Left lung (tissue), 10 donors: Measurements from ENCODE around the gene MAP3K5. TPM values are rescaled to one million over a fixed set of nuclear protein-coding genes. Genes with fewer than 3 reads are reported as not detected.

Source experiments
- ATAC-seq: fragments of 200-7000 bp; cut with Tn5 transposase; one replicate; pipeline ENCODE4 v1.9.1; 2020; ENCODE audit warnings: moderate library complexity
- DNase-seq, 4 donors: peaks; one replicate each; pipeline ENCODE4 v3.0.0-alpha.2; 2013 to 2020
- H3K27ac ChIP-seq, 2 donors: fragments of 200-600 bp; sonication (generic) in 1 of 2; one replicate each; pipeline versions ENCODE4 v1.5.0 to v1.8.0; 2020 to 2021
- H3K27me3 ChIP-seq, 2 donors: fragments of 200-600 bp; sonication (generic) in 1 of 2; one replicate each; pipeline versions ENCODE4 v1.5.0 to v1.8.0; 2020 to 2021
- H3K36me3 ChIP-seq, 2 donors: fragments of 200-600 bp; sonication (generic) in 1 of 2; one replicate each; pipeline versions ENCODE4 v1.5.0 to v1.8.0; 2020 to 2021
- H3K4me1 ChIP-seq, 2 donors: fragments of 200-600 bp; one replicate each; pipeline ENCODE4 v1.8.0; 2021
- H3K4me3 ChIP-seq, 2 donors: fragments of 200-600 bp; sonication (generic) in 1 of 2; one replicate each; pipeline versions ENCODE4 v1.5.0 to v1.8.0; 2020 to 2021; ENCODE audit warnings: mild to moderate bottlenecking in 1 of 2
- H3K9me3 ChIP-seq, 2 donors: fragments of 200-600 bp; sonication (generic) in 1 of 2; one replicate each; pipeline versions ENCODE4 v1.5.0 to v1.8.0; 2020 to 2021
- CTCF ChIP-seq, 2 donors: fragments of 200-600 bp; sonication (generic) in 1 of 2; IDR thresholded peaks; one replicate each; pipeline versions ENCODE4 v1.5.0 to v1.8.0; 2021; ENCODE audit warnings: antibody characterized with exemption in 2 of 2
- intact Hi-C, 2 donors: fragments of 100-400 bp; cut with DNase I; formaldehyde crosslinking; loops; one replicate each; pipeline versions ENCODE4 v1.11.2 to v1.14.2; 2022
- polyA plus RNA-seq, 6 donors: library from polyadenylated mRNA; unstranded; fragments of 120-200 nt; gene quantifications; one replicate each; pipeline ENCODE4 v1.2.1, GENCODE V29; 2013; ENCODE audit not compliant: insufficient read length in 6 of 6
- total RNA-seq, 2 donors: library from RNA; stranded (reverse); fragmentation: NEBNext Ultra II Directional; extraction: Animal tissue kit (Norgen Biotek cat#: 25700); gene quantifications; one replicate each; pipeline ENCODE4 v1.2.1, GENCODE V29; 2021
- donor health status: DM: no; HTN: yes; CAD: no.
- donor health status: DM: no; HTN: no; CAD: no.

MAP3K5 gene
- total and polyA plus RNA-seq, 8 donors = 6.3 to 27.7 (median 7.2) TPM

- no peak for TF ChIP-seq CTCF (IDR thresholded peaks at IDR 0.05)
- ATAC-seq (no peak), DNase-seq (no peak)
- Histone ChIP-seq H3K4me3 (no peak overlapping the region), H3K36me3 (peaks cover 0 to 25% of the 10 kb centered on the region in 2 donors), H3K4me1 (peaks cover 11 to 46% of the 10 kb centered on the region in 2 donors), H3K27ac (peak overlapping the region in 1 of 2 donors; percentile 77), H3K9me3 (no peaks in the 10 kb centered on the region), H3K27me3 (no peaks in the 10 kb centered on the region)
- intact Hi-C loops = no loop called here
Measured at GRCh38 chr6:136611133-136611532, 181.1 kb downstream of the MAP3K5 start.

DNA sequence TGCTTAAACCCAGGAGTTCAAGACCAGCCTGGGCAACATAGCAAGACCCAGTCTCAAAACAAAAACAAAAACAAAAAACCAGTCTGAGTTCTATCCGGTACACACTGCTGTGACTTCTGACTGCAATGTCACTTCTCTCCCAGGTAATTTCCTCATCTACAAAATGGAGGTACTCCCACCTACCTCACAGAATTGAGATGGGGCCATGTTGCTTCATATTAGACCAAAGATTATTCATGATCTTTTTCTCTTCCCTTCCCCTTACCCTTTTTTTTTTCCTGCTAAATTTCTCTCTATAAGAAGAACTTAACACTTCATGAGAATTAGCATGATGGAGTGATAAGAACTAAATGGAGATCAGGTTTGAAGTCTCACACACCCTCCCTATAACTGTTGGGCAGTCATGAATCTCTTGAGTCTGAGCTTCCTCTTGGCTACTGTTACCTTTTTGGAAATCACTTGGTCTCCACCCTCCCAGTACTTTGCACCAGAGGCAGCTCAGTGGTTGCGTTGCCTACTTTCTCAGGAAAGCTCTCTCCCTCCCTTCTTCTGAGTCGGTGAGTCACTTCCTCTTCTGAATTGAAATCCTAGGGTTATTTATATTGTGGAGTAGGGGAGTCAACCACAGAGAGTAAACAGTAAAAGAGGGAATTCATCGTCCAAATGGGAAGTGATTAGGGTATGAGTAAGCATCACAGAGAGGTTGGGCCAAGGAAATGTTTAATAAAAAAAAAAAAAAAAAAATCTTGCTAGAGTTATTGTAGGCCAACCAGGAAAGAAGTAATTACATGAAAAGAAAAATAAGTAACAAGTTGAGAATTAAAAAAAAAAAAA is 182.2 kb downstream of the MAP3K5 start:
- Histone ChIP-seq H3K36me3 (peaks cover 0 to 30% of the 10 kb centered on the region in 2 donors), H3K27ac (peak overlapping the region; percentile 60 to 77), H3K4me3 (no peak overlapping the region), H3K27me3 (no peaks in the 10 kb centered on the region), H3K9me3 (no peaks in the 10 kb centered on the region), H3K4me1 (peaks cover 15 to 46% of the 10 kb centered on the region in 2 donors)
- no peak for TF ChIP-seq CTCF (IDR thresholded peaks at IDR 0.05)
- DNase-seq (peak in 2 of 4 donors; percentile 19 to 76), ATAC-seq (peak; percentile 91)
- intact Hi-C loops = loop anchor here in 1 of 2 donors (10.0 kb wide), 1 partner anchor 185 kb away; the partner anchor contains the start of gene MAP3K5

DNA sequence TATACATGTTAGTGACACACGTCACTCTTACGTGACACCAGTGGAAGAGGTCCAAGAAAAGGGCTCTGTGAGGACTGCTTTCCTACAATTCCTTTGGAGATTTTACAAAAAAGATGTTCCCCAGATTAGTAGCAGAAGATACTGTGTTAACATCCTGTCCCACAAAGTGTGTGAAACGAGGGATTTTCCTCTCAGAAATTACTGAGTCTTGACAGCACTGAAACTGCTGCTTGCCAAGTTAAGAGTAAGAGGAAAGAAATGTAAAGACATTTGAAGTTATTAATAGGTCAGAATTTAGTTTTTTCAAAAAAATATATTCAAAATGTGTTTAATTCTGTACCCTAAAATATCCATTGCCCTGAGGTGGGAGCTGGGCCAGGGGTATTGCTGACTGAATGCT is 183.3 kb downstream of the MAP3K5 start:
- Histone ChIP-seq H3K27me3 (no peaks in the 10 kb centered on the region), H3K36me3 (peaks cover 0 to 35% of the 10 kb centered on the region in 2 donors), H3K9me3 (no peaks in the 10 kb centered on the region), H3K27ac (peak overlapping the region; percentile 60 to 77), H3K4me3 (no peak overlapping the region), H3K4me1 (peaks cover 15 to 46% of the 10 kb centered on the region in 2 donors)
- DNase-seq = no peak
- ATAC-seq = no peak
- intact Hi-C loops = loop anchor here in 1 of 2 donors (10.0 kb wide), 1 partner anchor 186 kb away; the partner anchor contains the start of gene MAP3K5
- TF ChIP-seq CTCF (IDR thresholded peaks at IDR 0.05) = no peak

- peak; percentile 73 to 78 for TF ChIP-seq CTCF (IDR thresholded peaks at IDR 0.05)
- H3K4me3 ChIP-seq = no peak overlapping the region
- H3K4me1 ChIP-seq = peaks cover 15 to 46% of the 10 kb centered on the region in 2 donors
- H3K36me3 ChIP-seq = peaks cover 0 to 35% of the 10 kb centered on the region in 2 donors
- ATAC-seq (peak; percentile 80), DNase-seq (peak in 2 of 4 donors; percentile 54 to 66)
- H3K27ac ChIP-seq = no peak overlapping the region
- H3K9me3 ChIP-seq = no peaks in the 10 kb centered on the region
- H3K27me3 ChIP-seq = no peaks in the 10 kb centered on the region
- intact Hi-C loops = loop anchor here in 1 of 2 donors (10.0 kb wide), 1 partner anchor 187 kb away; the partner anchor contains the start of gene MAP3K5
Measured at GRCh38 chr6:136607932-136608772, 184.1 kb downstream of the MAP3K5 start.
